Glutamatergic neuron (in vitro differentiated cells): Measurements from ENCODE around the gene JUNB. TPM values are rescaled to one million over a fixed set of nuclear protein-coding genes. Genes with fewer than 3 reads are reported as not detected.

Source experiments
- DNase-seq: peaks from one replicate; pipeline ENCODE4 v3.0.0; 2022
- H3K27ac Mint-ChIP-seq: one replicate; pipeline ENCODE4 v1.8.0; 2020; ENCODE audit warnings: mild to moderate bottlenecking, mixed read lengths, inconsistent platforms; ENCODE audit not compliant: unreplicated experiment
- H3K27me3 Mint-ChIP-seq: one replicate; pipeline ENCODE4 v1.8.0; 2020; ENCODE audit warnings: mild to moderate bottlenecking, moderate library complexity, mixed read lengths, inconsistent platforms; ENCODE audit not compliant: unreplicated experiment
- H3K36me3 Mint-ChIP-seq: one replicate; pipeline ENCODE4 v1.8.0; 2020; ENCODE audit warnings: mild to moderate bottlenecking, mixed read lengths, inconsistent platforms; ENCODE audit not compliant: unreplicated experiment
- H3K4me1 Mint-ChIP-seq: one replicate; pipeline ENCODE4 v1.8.0; 2020; ENCODE audit warnings: mild to moderate bottlenecking, low read depth, mixed read lengths, inconsistent platforms; ENCODE audit not compliant: unreplicated experiment
- H3K4me3 Mint-ChIP-seq: one replicate; pipeline ENCODE4 v1.8.0; 2020; ENCODE audit warnings: mild to moderate bottlenecking, mixed read lengths, inconsistent platforms; ENCODE audit not compliant: unreplicated experiment
- H3K9me3 Mint-ChIP-seq: one replicate; pipeline ENCODE4 v1.8.0; 2020; ENCODE audit warnings: mild to moderate bottlenecking, moderate library complexity, mixed read lengths, inconsistent platforms; ENCODE audit not compliant: unreplicated experiment
- CTCF ChIP-seq: fragments of 200-600 bp; sonication (generic); IDR thresholded peaks from one replicate; pipeline ENCODE4 v1.5.0; 2021; ENCODE audit not compliant: partially characterized antibody, unreplicated experiment
- total RNA-seq: library from RNA; stranded (reverse); fragmentation: NEBNext Ultra II Directional; extraction: Animal tissue kit (Norgen Biotek cat#: 25700); gene quantifications from one replicate; pipeline ENCODE4 v1.2.1, GENCODE V29; 2021; ENCODE audit not compliant: unreplicated experiment

Gene JUNB
- total RNA-seq, 1 donor from 2014 or later = 24.9 TPM

- Mint-ChIP-seq H3K4me1 (no peaks in the 10 kb centered on the region), H3K27me3 (peaks cover 10% of the 10 kb centered on the region), H3K27ac (no peak overlapping the region), H3K4me3 (peak overlapping the region; percentile 69), H3K9me3 (peaks cover 2% of the 10 kb centered on the region), H3K36me3 (no peaks in the 10 kb centered on the region)
- TF ChIP-seq CTCF = peak; percentile 65
- peak; percentile 81 for DNase-seq
These were observed 34.2 kb downstream of the JUNB start for GRCh38 chr19:12825254-12826131.

- H3K4me3 Mint-ChIP-seq = no peak overlapping the region
- peak; percentile 73 for DNase-seq
- H3K27ac Mint-ChIP-seq = no peak overlapping the region
These were observed 37.2 kb downstream of the JUNB start for GRCh38 chr19:12828494-12828893.

GRCh38 chr19:12833418-12833737 is 42.1 kb downstream of the JUNB start:
- Mint-ChIP-seq H3K27ac (peak overlapping the region; percentile 79), H3K36me3 (no peaks in the 10 kb centered on the region), H3K9me3 (peaks cover 20% of the 10 kb centered on the region), H3K4me1 (peaks cover 27% of the 10 kb centered on the region), H3K4me3 (peak overlapping the region; percentile 81), H3K27me3 (peaks cover 28% of the 10 kb centered on the region)
- DNase-seq = no peak
- no peak for TF ChIP-seq CTCF

More at GRCh38 chr19:12828494-12828893, 37.2 kb downstream of the JUNB start:
- Mint-ChIP-seq H3K9me3 (peaks cover 11% of the 10 kb centered on the region), H3K4me1 (peaks cover 18% of the 10 kb centered on the region), H3K36me3 (no peaks in the 10 kb centered on the region), H3K27me3 (peaks cover 23% of the 10 kb centered on the region)
- TF ChIP-seq CTCF = no peak

GRCh38 chr19:12833738-12834565 is 42.7 kb downstream of the JUNB start:
- DNase-seq = peak; percentile 81
- TF ChIP-seq CTCF = no peak
- Mint-ChIP-seq H3K27me3 (peaks cover 28% of the 10 kb centered on the region), H3K4me3 (peak overlapping the region; percentile 89), H3K9me3 (peaks cover 20% of the 10 kb centered on the region), H3K27ac (peak overlapping the region; percentile 19), H3K36me3 (no peaks in the 10 kb centered on the region), H3K4me1 (peaks cover 27% of the 10 kb centered on the region)
